Measurements from ENCODE around the gene SLC25A18. TPM values are rescaled to one million over a fixed set of nuclear protein-coding genes. Genes with fewer than 3 reads are reported as not detected.

The SLC25A18 gene
- total RNA-seq, 2 donors from 2014 or later = 2.1 to 4.9 TPM

DNA sequence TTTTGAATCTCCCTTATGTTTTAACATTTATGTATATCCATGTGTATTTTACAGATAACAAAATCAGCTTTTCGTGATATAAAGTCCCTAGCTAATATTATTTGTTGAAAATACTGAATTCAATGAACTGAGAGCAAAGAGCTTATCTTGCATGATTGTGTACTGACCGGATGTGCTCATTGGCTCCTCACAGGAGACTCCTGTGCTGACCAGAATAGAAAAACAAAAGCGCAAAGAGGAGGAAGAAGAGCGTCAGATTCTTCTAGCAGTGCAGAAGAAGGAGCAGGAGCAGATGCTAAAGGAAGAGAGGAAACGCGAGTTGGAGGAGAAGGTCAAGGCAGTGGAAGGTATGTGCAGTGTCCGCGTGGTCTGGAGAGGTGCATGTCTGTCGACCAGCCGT, 39.4 kb upstream of the SLC25A18 start:
- Histone ChIP-seq H3K9me3 (no peaks in the 10 kb centered on the region), H3K36me3 (replicated peaks in 1 of 2; ENCODE audit: insufficient read depth in 1 of 2, low read depth in 2 of 2) (no peaks in the 10 kb centered on the region), H3K27ac (no peak overlapping the region), H3K4me3 (no peak overlapping the region), H3K4me1 (no peaks in the 10 kb centered on the region), H3K27me3 (no peaks in the 10 kb centered on the region)
- intact Hi-C loops (cut with DNase I) = no loop called here
- DNase-seq (no peak), ATAC-seq (no peak)
- 81 to 84% methylated on average over 10 of the region's 10 CpGs for WGBS, 2 donors
- TF ChIP-seq POLR2A (IDR thresholded peaks at IDR 0.05) (no peak), CTCF (IDR thresholded peaks at IDR 0.05) (no peak)

DNA sequence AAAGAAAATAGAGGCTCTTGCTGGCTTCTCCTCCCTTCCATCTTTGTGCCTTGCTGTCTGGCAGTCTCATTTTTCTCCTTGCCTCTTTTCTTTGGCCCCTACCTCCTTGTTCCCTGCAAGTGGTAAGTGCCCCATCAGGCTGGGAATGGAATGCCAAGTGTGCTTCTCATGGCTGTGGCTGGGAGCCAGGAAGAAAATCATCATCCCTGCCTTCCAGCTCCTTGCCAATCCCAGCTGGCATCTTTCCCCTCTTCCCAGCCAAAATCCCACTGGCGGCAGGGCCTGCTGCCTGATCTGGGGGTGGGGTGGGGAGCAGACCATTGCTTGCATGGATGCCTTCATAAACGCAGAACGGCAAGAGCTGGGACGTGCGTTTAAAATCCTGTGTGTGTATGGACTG, 27.0 kb upstream of the SLC25A18 start:
- 83 to 97% methylated on average over 5 of the region's 5 CpGs for WGBS, 2 donors
- TF ChIP-seq CTCF (IDR thresholded peaks at IDR 0.05) (no peak), POLR2A (IDR thresholded peaks at IDR 0.05) (no peak)
- Histone ChIP-seq H3K36me3 (replicated peaks in 1 of 2; ENCODE audit: insufficient read depth in 1 of 2, low read depth in 2 of 2) (no peaks in the 10 kb centered on the region), H3K4me3 (no peak overlapping the region), H3K9me3 (no peaks in the 10 kb centered on the region), H3K4me1 (no peaks in the 10 kb centered on the region), H3K27ac (no peak overlapping the region), H3K27me3 (no peaks in the 10 kb centered on the region)
- DNase-seq (no peak), ATAC-seq (no peak)
- intact Hi-C loops (cut with DNase I) = no loop called here

DNA sequence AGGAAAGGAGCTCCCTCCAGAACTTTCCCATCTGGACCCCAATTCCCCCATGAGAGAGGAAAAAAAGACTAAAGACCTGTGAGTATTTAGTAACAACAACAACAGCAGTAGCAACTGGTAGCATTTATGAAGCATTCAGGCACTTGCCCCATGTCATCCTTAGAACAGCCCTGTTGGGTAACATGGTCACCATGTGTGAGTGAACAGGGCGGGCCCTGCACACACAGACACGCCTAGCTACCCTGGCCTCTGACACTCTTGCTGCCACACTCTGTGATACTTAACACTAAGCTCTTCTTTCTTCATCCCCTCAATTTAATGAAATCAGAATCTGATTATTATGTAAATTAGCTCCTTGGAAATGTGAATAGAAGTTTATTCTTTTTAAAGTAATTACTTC, 26.1 kb upstream of the SLC25A18 start:
- no peak for DNase-seq
- ATAC-seq = no peak
- WGBS, 2 donors = 87 to 94% methylated on average over 2 of the region's 2 CpGs
- Histone ChIP-seq H3K36me3 (replicated peaks in 1 of 2; ENCODE audit: insufficient read depth in 1 of 2, low read depth in 2 of 2) (no peaks in the 10 kb centered on the region), H3K4me3 (no peak overlapping the region), H3K27me3 (no peaks in the 10 kb centered on the region), H3K27ac (no peak overlapping the region), H3K9me3 (no peaks in the 10 kb centered on the region), H3K4me1 (no peaks in the 10 kb centered on the region)
- TF ChIP-seq CTCF (IDR thresholded peaks at IDR 0.05) (no peak), POLR2A (IDR thresholded peaks at IDR 0.05) (no peak)
- intact Hi-C loops (cut with DNase I) = no loop called here

GRCh38 chr22:17540481-17540880, 22.8 kb upstream of the SLC25A18 start:
- WGBS, 2 donors = 81 to 84% methylated on average over 14 to 15 of the region's 15 CpGs
- ATAC-seq (no peak), DNase-seq (no peak)
- H3K27ac ChIP-seq = no peak overlapping the region
- no peaks in the 10 kb centered on the region for H3K9me3 ChIP-seq
- TF ChIP-seq CTCF (IDR thresholded peaks at IDR 0.05) (no peak), POLR2A (IDR thresholded peaks at IDR 0.05) (no peak)
- H3K27me3 ChIP-seq = no peaks in the 10 kb centered on the region
- no peaks in the 10 kb centered on the region for H3K4me1 ChIP-seq
- intact Hi-C loops (cut with DNase I) = no loop called here
- no peaks in the 10 kb centered on the region for H3K36me3 ChIP-seq (replicated peaks in 1 of 2; ENCODE audit: insufficient read depth in 1 of 2, low read depth in 2 of 2)
- no peak overlapping the region for H3K4me3 ChIP-seq

DNA sequence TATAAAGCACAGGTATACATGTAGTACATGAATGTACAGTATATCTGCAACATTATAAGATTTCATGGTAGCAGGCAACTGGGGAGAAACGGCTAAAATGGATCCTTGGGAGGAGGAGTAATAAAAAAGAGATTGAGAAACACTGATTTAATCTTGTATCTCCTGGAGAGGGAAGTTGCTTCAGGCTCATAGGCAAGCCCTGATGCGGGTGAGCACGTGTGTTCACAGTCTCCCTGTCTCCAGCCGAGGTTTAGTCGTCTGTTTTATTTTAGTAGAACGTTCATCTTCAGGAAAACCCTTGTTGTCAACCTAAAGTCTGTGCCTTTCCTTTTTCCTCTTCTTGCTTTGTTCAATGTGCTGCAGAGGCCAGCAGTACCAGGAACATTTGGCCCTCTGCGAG, 21.8 kb upstream of the SLC25A18 start:
- TF ChIP-seq CTCF (IDR thresholded peaks at IDR 0.05) (no peak), POLR2A (IDR thresholded peaks at IDR 0.05) (no peak)
- Histone ChIP-seq H3K4me1 (no peaks in the 10 kb centered on the region), H3K36me3 (replicated peaks in 1 of 2; ENCODE audit: insufficient read depth in 1 of 2, low read depth in 2 of 2) (no peaks in the 10 kb centered on the region), H3K9me3 (no peaks in the 10 kb centered on the region), H3K27me3 (no peaks in the 10 kb centered on the region), H3K27ac (no peak overlapping the region), H3K4me3 (no peak overlapping the region)
- DNase-seq (no peak), ATAC-seq (no peak)
- 89 to 92% methylated on average over 7 of the region's 7 CpGs for WGBS, 2 donors
- intact Hi-C loops (cut with DNase I) = no loop called here
